Posterior cingulate gyrus (tissue), 11 donors: ENCODE measurements around the gene PAQR7.
A peak's percentile ranks its signal among the peaks of the same experiment; 100 is the strongest.
"Not testable (repeated sequence)": the region's sequence is repeated elsewhere in the genome, so short reads cannot be mapped to it uniquely, and the experiment has no call there.

Experiments used
- DNase-seq, 10 donors: peaks; one replicate each; pipeline versions ENCODE4 v3.0.0 to v3.0.0-alpha.2; 2020 to 2021; ENCODE audit warnings: mixed read lengths in 3 of 10
- intact Hi-C: fragments of 100-400 bp; cut with DNase I; formaldehyde crosslinking; loops from one replicate; pipeline ENCODE4 v1.15.1; 2023

PAQR7 gene

GRCh38 chr1:25858906-25859789 is 16.4 kb downstream of the PAQR7 start, which contains the start of gene AUNIP:
Gene AUNIP, minus strand, starts transcription at chr1:25859457. Its CDS starts 100 bp downstream, at chr1:25859357.
- intact Hi-C loops, result no loop called here
- DNase-seq, result peak; percentile 58 to 97 (median 77)

- DNase-seq, result no peak
- intact Hi-C loops, result no loop called here
Measured at GRCh38 chr1:25858494-25858893, 17.0 kb downstream of the PAQR7 start.

- no peak for DNase-seq
- intact Hi-C loops, result no loop called here
Measured at GRCh38 chr1:25856856-25857255, 18.7 kb downstream of the PAQR7 start.

- no peak for DNase-seq
- intact Hi-C loops, result no loop called here
Measured at GRCh38 chr1:25854554-25854953, 21.0 kb downstream of the PAQR7 start.

GRCh38 chr1:25848531-25848930 is 27.0 kb downstream of the PAQR7 start:
- no peak for DNase-seq
- intact Hi-C loops, result no loop called here

- intact Hi-C loops, result no loop called here
- no peak for DNase-seq
Measured at GRCh38 chr1:25847929-25848328, 27.6 kb downstream of the PAQR7 start.

GRCh38 chr1:25845664-25846063 is 29.8 kb downstream of the PAQR7 start:
- intact Hi-C loops, result no loop called here
- no peak for DNase-seq

GRCh38 chr1:25844536-25845337 is 30.8 kb downstream of the PAQR7 start:
- DNase-seq, result no peak
- intact Hi-C loops, result no loop called here

GRCh38 chr1:25843483-25843882 is 32.0 kb downstream of the PAQR7 start:
- intact Hi-C loops, result no loop called here
- DNase-seq, result no peak

- DNase-seq, intact Hi-C loops: not testable (repeated sequence)
Measured at GRCh38 chr1:25839808-25840207, 35.7 kb downstream of the PAQR7 start.

GRCh38 chr1:25837262-25837875 is 38.1 kb downstream of the PAQR7 start:
- DNase-seq, result no peak
- intact Hi-C loops, result no loop called here

GRCh38 chr1:25836695-25837094 is 38.8 kb downstream of the PAQR7 start:
- DNase-seq, result no peak
- intact Hi-C loops, result no loop called here

GRCh38 chr1:25834894-25835293 is 40.6 kb downstream of the PAQR7 start:
- intact Hi-C loops, result no loop called here
- no peak for DNase-seq

GRCh38 chr1:25833158-25833557 is 42.4 kb downstream of the PAQR7 start:
- DNase-seq, result no peak
- intact Hi-C loops, result no loop called here

GRCh38 chr1:25832336-25833037 is 43.0 kb downstream of the PAQR7 start:
- intact Hi-C loops, result no loop called here
- DNase-seq, result no peak

GRCh38 chr1:25831569-25832196 is 43.8 kb downstream of the PAQR7 start:
- intact Hi-C loops, result no loop called here
- DNase-seq, result no peak

GRCh38 chr1:25829046-25829445 is 46.5 kb downstream of the PAQR7 start:
- intact Hi-C loops, result no loop called here
- no peak for DNase-seq

- no peak for DNase-seq
- intact Hi-C loops, result no loop called here
Measured at GRCh38 chr1:25828491-25828890, 47.0 kb downstream of the PAQR7 start.

- intact Hi-C loops, result no loop called here
- DNase-seq, result no peak
Measured at GRCh38 chr1:25826571-25826970, 48.9 kb downstream of the PAQR7 start.

GRCh38 chr1:25825605-25826004 is 49.9 kb downstream of the PAQR7 start:
- DNase-seq, result no peak

More at GRCh38 chr1:25825605-25826004, 49.9 kb downstream of the PAQR7 start:
- intact Hi-C loops, result no loop called here
